ENCODE measurements around the gene COL28A1.

- TF ChIP-seq KAT7 (CRISPR knock-in tag; IDR thresholded peaks at IDR 0.05; ENCODE audit: borderline replicate concordance): no peak
- no peak for TF ChIP-seq NFE2L1 (CRISPR knock-in tag; IDR thresholded peaks at IDR 0.05)
- TF ChIP-seq, protein P1, sequence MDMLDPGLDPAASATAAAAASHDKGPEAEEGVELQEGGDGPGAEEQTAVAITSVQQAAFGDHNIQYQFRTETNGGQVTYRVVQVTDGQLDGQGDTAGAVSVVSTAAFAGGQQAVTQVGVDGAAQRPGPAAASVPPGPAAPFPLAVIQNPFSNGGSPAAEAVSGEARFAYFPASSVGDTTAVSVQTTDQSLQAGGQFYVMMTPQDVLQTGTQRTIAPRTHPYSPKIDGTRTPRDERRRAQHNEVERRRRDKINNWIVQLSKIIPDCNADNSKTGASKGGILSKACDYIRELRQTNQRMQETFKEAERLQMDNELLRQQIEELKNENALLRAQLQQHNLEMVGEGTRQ (CRISPR knock-in tag; IDR thresholded peaks at IDR 0.05): no peak
- no peak for TF ChIP-seq NFYB (CRISPR knock-in tag; conservative IDR thresholded peaks at IDR 0.05; ENCODE audit: low read depth)
- TF ChIP-seq CTCF (IDR thresholded peaks at IDR 0.05): no peak
- TF ChIP-seq ATF1 (CRISPR knock-in tag; IDR thresholded peaks at IDR 0.05): no peak
- no peak for TF ChIP-seq ETV6 (CRISPR knock-in tag; IDR thresholded peaks at IDR 0.05)
- no peak for TF ChIP-seq CBFB (CRISPR knock-in tag; IDR thresholded peaks at IDR 0.05; ENCODE audit: low read depth)
- TF ChIP-seq ATF3 (CRISPR knock-in tag; conservative IDR thresholded peaks at IDR 0.05): no peak
These were observed 16.5 kb upstream of the COL28A1 start for GRCh38 chr7:7552199-7552598.
